ENCODE data around the gene P2RY4.
A peak's percentile ranks its signal among the peaks of the same experiment; 100 is the strongest.
"Not testable (repeated sequence)": the region's sequence is repeated elsewhere in the genome, so short reads cannot be mapped to it uniquely, and the experiment has no call there.

Gene P2RY4

DNA sequence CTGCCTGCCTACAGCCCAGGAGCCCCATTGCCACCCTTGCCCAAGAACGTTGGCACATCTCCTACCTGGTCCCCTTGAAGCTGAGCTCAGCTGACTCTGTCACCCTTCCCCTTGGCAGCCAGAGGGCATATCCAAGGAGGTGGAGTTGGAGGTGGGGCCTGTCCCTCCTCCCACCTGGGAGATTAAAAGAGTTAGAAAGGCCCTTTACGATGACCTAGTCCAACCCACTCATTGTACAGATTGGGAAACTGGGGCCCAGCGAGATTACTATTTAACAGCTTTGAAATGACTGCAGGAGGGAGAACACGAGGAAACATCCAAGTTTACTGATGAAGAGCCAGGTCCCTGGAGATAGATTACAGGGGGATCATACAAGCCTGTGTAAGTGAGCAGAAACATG, at the start of gene P2RY4:
TSS of gene P2RY4 (minus strand) at position 101 of the 400 bp plus-strand sequence. CDS start 580 bp downstream, outside the sequence.
- in situ Hi-C loops (cut with MboI; ENCODE audit: low sequenced_read_pairs), result no loop called here
- no peaks in the 10 kb centered on the region for H3K9me3 ChIP-seq
- no peaks in the 10 kb centered on the region for H3K4me1 ChIP-seq
- H3K27me3 ChIP-seq (ENCODE audit: low read depth), result peaks cover 3% of the 10 kb centered on the region; the same call in 1 of the 2 replicates
- DNase-seq (ENCODE audit: low spot score in 2 of 2), result no peak
- H3K4me3 ChIP-seq, result no peak within 1 kb of the TSS
- no peaks in the 10 kb centered on the region for H3K36me3 ChIP-seq (replicated peaks)

DNA sequence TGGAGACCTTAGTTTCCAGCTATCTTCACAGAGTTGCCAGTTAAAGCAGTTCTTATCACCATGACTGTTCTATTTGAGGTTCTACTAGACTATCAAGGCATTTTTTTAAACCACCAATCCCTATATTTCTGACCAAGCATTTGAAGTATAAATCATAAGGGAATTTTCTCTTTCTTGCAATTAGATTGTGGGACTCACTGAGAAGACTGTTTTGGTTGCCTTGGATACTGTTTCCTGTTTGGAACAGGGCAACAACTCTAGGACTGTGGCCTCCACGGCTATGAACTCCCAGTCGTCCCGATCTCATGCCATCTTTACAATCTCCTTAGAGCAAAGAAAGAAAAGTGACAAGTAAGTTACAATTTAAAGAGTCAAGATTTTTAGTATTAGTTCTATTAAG, 41.7 kb upstream of the P2RY4 start:
- H3K9me3 ChIP-seq, result no peaks in the 10 kb centered on the region
- no peak for DNase-seq (ENCODE audit: low spot score in 2 of 2)
- H3K36me3 ChIP-seq (replicated peaks), result peaks cover 82% of the 10 kb centered on the region
- no peak overlapping the region for H3K4me3 ChIP-seq
- no peaks in the 10 kb centered on the region for H3K27me3 ChIP-seq (ENCODE audit: low read depth)
- in situ Hi-C loops (cut with MboI; ENCODE audit: low sequenced_read_pairs), result no loop called here
- peaks cover 8% of the 10 kb centered on the region for H3K4me1 ChIP-seq

DNA sequence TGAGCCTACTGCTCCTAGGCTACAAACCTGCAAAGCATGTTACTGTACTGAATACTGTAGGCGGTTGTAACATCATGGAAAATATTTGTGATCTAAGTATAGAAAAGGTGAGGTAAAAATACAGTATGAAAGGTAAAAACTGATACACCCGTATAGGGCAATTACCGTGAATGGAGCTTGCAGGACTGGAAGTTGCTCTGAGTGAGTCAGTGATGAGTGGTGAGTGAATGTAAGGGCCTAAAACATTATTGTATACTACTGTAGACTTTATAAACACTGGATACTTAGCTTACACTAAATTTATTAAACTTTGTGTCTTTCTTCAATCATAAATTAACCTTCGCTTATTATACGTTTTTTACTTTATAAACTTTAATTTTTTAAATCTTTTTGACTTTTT, 33.6 kb upstream of the P2RY4 start:
- in situ Hi-C loops (cut with MboI; ENCODE audit: low sequenced_read_pairs), result no loop called here
- H3K36me3 ChIP-seq (replicated peaks), result peaks cover 46% of the 10 kb centered on the region

DNA sequence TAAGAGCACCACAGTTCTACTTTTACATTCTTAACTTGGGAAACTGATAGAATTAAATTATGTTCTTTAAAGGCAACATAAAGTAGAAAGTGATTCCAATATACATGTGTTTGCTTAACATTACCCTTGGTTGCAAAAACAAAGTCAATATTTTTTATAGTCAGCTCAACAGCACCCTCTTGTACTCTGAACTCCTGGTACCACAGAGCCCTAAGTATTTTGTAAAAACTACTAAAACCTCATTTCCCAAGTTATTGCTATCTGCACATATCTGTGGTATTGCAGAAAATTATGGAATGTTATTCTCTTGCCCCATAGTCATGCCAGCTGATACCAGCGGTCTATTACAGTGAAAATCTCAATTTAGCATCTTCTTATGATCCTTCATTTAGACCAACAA, 32.8 kb upstream of the P2RY4 start:
- H3K27me3 ChIP-seq (ENCODE audit: low read depth), result no peaks in the 10 kb centered on the region
- H3K4me1 ChIP-seq, result peaks cover 13% of the 10 kb centered on the region
- H3K4me3 ChIP-seq, result no peak overlapping the region
- no peak for DNase-seq (ENCODE audit: low spot score in 2 of 2)
- in situ Hi-C loops (cut with MboI; ENCODE audit: low sequenced_read_pairs), result no loop called here
- no peaks in the 10 kb centered on the region for H3K9me3 ChIP-seq
- peaks cover 45% of the 10 kb centered on the region for H3K36me3 ChIP-seq (replicated peaks)

More for the DNA sequence above, 33.6 kb upstream of the P2RY4 start:
- no peaks in the 10 kb centered on the region for H3K9me3 ChIP-seq
- peaks cover 13% of the 10 kb centered on the region for H3K4me1 ChIP-seq
- no peak overlapping the region for H3K4me3 ChIP-seq
- H3K27me3 ChIP-seq (ENCODE audit: low read depth), result no peaks in the 10 kb centered on the region
- no peak for DNase-seq (ENCODE audit: low spot score in 2 of 2)

DNA sequence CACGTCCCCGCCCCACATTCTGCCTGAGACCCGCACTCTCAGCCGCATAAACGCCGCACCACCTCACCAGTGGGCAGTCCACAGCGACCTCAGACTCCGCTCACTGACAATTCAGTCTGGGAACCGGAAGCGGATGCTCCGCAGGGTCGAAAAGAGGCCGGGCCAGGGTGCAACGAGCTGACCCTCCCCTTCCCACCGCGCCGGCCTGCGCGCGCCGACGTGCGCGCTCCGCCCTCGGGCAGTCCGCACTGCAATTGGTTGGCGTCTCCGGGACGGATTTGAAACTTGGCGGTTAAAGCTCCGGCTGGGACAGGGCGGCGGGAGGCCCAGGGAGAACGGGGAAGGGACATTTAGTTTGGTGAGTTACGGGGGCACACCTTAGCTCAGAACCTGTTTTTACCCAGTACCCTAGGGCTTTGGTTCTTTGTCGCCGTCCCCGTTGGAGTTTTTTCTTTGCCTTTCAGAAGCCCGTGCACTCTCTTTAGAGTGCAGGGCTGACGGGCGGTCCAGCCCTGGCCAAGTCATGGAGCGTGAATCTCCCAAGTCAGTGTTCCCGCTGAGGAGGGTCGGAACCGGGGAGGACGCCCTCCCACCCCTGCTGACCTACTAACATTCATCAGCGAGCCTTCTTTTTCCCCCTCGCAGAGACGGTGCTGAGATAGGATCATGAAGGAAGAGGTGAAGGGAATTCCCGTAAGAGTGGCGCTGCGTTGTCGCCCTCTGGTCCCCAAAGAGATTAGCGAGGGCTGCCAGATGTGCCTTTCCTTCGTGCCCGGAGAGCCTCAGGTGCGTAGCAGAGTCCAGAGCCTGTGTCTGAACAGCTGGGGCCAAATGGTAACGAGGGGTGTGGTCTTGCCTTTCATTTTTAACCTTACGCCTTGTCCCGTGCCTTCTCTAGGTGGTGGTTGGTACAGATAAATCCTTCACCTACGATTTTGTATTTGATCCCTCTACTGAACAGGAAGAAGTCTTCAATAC, 30.1 kb upstream of the P2RY4 start, which contains the start of the genes KIF4A and PDZD11:
TSS of gene KIF4A (plus strand) at position 312 of the 978 bp plus-strand sequence. CDS start at position 667, 355 bp downstream.
TSS of gene PDZD11 (minus strand) at position 135 of the 978 bp plus-strand sequence. CDS start 586 bp downstream, outside the sequence.
- peaks cover 48% of the 10 kb centered on the region for H3K36me3 ChIP-seq (replicated peaks)
- DNase-seq (ENCODE audit: low spot score in 2 of 2), result peak; percentile 91 to 94
- H3K4me1 ChIP-seq, result peaks cover 13% of the 10 kb centered on the region
- H3K9me3 ChIP-seq, result no peaks in the 10 kb centered on the region
- H3K4me3 ChIP-seq, result peak within 1 kb of the TSS; percentile 84
- no peaks in the 10 kb centered on the region for H3K27me3 ChIP-seq (ENCODE audit: low read depth)
- in situ Hi-C loops (cut with MboI; ENCODE audit: low sequenced_read_pairs), result no loop called here

DNA sequence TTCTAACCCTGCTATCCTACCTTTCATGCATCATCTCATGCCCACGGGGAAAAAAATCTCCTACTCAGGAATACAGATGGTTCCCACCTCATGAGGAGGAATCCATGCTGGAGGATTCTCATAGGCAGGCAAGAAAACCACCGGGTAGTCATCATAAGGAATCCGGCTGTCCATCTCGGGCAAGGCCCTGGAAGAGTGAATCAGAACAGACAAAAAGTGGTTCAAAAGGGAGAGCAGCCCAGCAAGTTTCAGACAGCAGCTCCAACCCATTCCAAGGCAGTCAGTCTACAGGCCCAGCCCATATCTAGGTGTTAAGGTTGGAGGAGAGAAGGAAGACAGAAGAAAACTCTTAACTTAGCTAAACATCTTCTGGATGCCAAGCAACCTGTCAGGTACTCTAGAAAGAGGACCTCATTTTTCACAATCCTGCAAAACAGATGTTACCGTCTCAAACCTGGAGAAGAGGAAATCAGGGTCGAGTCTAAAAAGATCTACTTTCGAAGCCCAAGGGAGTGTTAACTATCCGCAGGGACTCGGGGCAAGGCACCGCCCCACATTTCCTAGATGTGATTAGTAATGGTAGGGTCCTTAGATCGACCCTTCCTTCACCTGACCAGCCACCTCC, 29.3 kb upstream of the P2RY4 start:
- Histone ChIP-seq H3K36me3 (replicated peaks) (peaks cover 48% of the 10 kb centered on the region), H3K4me3 (peak overlapping the region; percentile 84), H3K27me3 (ENCODE audit: low read depth) (no peaks in the 10 kb centered on the region), H3K9me3 (no peaks in the 10 kb centered on the region), H3K4me1 (peaks cover 13% of the 10 kb centered on the region)
- no peak for DNase-seq (ENCODE audit: low spot score in 2 of 2)
- in situ Hi-C loops (cut with MboI; ENCODE audit: low sequenced_read_pairs), result no loop called here

DNA sequence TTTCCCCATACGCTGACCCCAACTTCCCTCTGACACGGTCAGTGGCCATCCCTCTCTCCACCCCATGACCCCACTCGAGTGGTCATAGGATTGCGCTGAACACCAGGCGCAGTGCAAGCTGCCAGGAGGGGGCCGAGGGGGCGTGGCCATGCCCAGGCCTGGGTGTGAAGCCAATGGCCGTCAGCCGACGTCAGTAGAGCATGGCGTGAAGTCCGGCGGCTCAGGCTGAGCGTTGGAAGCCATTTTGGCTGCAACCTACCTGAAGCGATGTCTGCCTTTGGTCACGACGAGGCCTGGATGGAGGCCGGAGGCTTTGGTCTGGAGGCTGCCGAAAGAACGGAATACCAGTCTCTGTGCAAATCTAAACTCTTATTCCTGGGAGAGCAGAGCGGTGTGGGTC, 21.9 kb upstream of the P2RY4 start, which contains the start of gene RAB41:
TSS of gene RAB41 (plus strand) at position 222 of the 400 bp plus-strand sequence. CDS start at position 268, 46 bp downstream.
- in situ Hi-C loops (cut with MboI; ENCODE audit: low sequenced_read_pairs), result no loop called here
- Histone ChIP-seq H3K9me3 (no peaks in the 10 kb centered on the region), H3K27me3 (ENCODE audit: low read depth) (no peaks in the 10 kb centered on the region), H3K36me3 (replicated peaks) (peaks cover 24% of the 10 kb centered on the region), H3K4me3 (no peak within 1 kb of the TSS), H3K4me1 (no peaks in the 10 kb centered on the region)
- no peak for DNase-seq (ENCODE audit: low spot score in 2 of 2)

DNA sequence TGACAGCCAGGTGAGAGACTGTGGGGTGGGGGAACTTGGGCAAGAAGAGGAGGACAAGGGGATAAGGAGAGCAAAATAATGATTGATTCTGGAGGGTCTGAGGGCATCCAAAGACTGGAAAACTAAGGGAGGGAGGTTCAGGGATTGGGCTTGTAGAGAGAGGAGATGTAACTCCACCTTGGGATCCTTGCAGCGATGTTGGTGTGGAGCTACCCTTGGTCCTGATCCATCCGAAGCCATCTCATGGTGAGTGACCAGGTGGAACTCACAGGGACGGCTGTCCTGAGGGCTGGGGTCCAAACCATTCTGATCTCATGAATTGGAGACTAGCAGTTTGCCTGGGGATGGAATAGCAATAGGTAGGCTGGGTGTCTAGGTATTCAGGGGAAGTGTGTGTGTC, 20.6 kb upstream of the P2RY4 start:
- H3K4me1 ChIP-seq, result no peaks in the 10 kb centered on the region
- no peaks in the 10 kb centered on the region for H3K9me3 ChIP-seq
- in situ Hi-C loops (cut with MboI; ENCODE audit: low sequenced_read_pairs), result no loop called here
- DNase-seq (ENCODE audit: low spot score in 2 of 2), result no peak
- H3K27me3 ChIP-seq (ENCODE audit: low read depth), result no peaks in the 10 kb centered on the region
- no peak overlapping the region for H3K4me3 ChIP-seq
- H3K36me3 ChIP-seq (replicated peaks), result peaks cover 13% of the 10 kb centered on the region

DNA sequence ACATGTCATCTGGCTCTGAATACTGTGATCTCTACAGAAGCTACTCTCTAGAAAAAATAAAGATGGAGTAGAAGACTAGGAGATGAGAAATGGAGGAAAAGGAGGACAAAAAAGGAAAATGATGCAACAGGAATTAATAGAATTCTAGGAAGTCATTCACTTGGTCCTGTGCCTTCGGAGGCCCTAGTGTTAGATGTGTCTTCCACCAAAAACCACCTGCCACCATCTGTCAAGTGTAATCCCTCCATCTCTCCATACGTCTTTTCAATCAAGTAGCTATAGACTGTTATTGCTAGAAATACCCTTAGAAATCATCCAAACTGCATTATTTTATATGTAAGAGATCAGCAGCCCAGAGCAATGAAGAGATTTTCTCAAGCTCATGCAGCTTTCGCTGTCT, 19.1 kb upstream of the P2RY4 start:
- Histone ChIP-seq H3K9me3 (no peaks in the 10 kb centered on the region), H3K4me3 (no peak overlapping the region), H3K27me3 (ENCODE audit: low read depth) (no peaks in the 10 kb centered on the region), H3K4me1 (peaks cover 10% of the 10 kb centered on the region), H3K36me3 (replicated peaks) (no peaks in the 10 kb centered on the region)
- in situ Hi-C loops (cut with MboI; ENCODE audit: low sequenced_read_pairs), result no loop called here
- DNase-seq (ENCODE audit: low spot score in 2 of 2), result no peak

DNA sequence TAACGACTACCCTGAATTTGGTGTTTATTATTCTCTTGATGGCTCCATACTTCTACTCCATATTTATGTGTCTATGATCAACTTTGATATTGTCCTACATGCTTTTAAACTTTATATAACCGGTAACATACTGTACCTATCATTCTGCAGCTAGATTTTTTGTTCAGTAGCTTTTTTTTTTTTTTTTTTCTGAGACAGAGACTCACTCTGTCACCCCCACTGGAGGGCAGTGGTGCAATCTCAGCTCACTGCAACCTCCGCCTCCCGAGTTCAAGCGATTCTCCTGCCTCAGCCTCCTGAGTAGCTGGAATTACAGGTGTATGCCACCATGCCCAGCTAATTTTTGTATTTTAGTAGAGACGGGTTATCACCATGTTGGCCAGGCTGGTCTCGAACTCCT, 14.0 kb upstream of the P2RY4 start:
- DNase-seq (ENCODE audit: low spot score in 2 of 2); H3K9me3 ChIP-seq; H3K4me3 ChIP-seq; H3K36me3 ChIP-seq (replicated peaks); in situ Hi-C loops (cut with MboI; ENCODE audit: low sequenced_read_pairs); H3K4me1 ChIP-seq; H3K27me3 ChIP-seq (ENCODE audit: low read depth): not testable (repeated sequence)

DNA sequence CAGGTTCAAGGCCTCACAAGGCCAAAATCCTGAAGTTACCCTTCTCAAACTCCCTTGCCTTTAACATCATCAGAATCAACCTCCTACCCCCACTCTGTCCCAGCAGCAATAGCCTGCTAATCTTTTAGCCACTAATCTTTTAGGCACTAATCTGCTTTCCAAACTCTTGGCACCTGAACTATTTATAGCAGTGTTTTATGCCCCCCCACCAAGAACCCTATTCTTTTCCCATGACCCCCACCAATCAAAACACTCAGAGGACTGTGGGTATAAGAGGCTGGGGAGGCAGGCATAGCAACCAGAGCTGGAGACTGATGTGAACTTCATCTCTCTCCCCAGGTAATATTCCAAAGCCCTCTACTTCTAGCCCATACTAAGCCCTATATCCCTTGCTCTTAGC, 8.0 kb upstream of the P2RY4 start, which contains the start of gene ARR3:
TSS of gene ARR3 (plus strand) at position 301 of the 400 bp plus-strand sequence. CDS start 1,052 bp downstream, outside the sequence.
- H3K4me1 ChIP-seq, result no peaks in the 10 kb centered on the region
- no peaks in the 10 kb centered on the region for H3K9me3 ChIP-seq
- H3K36me3 ChIP-seq (replicated peaks), result no peaks in the 10 kb centered on the region
- peaks cover 3% of the 10 kb centered on the region; the same call in 1 of the 2 replicates for H3K27me3 ChIP-seq (ENCODE audit: low read depth)
- H3K4me3 ChIP-seq, result no peak within 1 kb of the TSS
- no peak for DNase-seq (ENCODE audit: low spot score in 2 of 2)
- in situ Hi-C loops (cut with MboI; ENCODE audit: low sequenced_read_pairs), result no loop called here

DNA sequence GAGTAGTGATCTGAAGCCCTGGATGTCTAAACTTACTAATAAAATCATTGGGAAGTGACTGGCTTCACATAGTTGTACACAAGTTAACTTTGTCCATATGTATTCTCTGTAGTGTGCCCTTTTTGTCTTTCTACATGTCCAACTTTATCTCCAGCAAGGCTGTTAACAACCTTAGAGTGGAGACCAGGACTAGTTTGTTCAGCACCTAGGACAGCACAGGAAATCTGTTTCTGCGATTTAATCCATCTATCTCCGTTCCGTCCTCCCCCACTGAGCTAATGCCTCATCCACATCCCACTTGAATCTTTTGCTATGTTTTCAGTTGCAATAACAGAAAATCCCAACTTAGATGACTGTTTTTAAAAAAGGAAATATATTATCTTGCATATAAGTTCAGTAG, 4.8 kb upstream of the P2RY4 start:
- no peaks in the 10 kb centered on the region for H3K9me3 ChIP-seq
- DNase-seq (ENCODE audit: low spot score in 2 of 2), result no peak
- in situ Hi-C loops (cut with MboI; ENCODE audit: low sequenced_read_pairs), result no loop called here
- no peaks in the 10 kb centered on the region for H3K4me1 ChIP-seq
- peaks cover 3% of the 10 kb centered on the region; the same call in 1 of the 2 replicates for H3K27me3 ChIP-seq (ENCODE audit: low read depth)
- no peaks in the 10 kb centered on the region for H3K36me3 ChIP-seq (replicated peaks)
- no peak overlapping the region for H3K4me3 ChIP-seq

DNA sequence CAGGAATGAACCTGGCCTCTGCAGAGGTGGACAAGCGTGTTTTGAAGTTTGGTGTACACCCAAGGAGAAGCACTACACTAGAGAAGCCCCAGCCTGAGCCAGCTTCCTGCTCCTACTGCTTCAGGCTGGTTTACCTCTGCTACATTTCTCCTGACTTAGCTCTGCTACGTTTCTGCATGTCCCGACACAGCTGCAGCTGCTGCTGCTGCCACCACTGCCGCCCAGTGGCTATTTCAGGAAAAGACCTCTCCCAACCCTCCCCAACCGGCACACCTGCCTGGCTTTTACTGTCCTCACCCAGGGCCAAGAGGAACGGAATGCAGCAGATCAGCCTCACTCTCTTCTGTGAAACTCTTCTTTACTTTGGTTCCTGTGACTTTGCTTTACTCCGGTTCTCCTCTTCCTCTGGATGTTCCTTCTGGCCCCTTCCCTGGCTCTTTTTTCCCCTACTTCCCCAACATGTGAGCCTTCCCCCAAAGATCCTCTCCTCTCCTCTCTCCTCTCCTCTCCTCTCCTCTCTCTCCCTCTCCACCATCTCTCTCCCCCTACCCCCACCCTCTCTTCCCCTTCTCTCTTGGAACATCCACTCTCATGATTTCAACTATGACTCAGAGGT, 3.1 kb upstream of the P2RY4 start:
- Histone ChIP-seq H3K4me1 (no peaks in the 10 kb centered on the region), H3K27me3 (ENCODE audit: low read depth) (peaks cover 3% of the 10 kb centered on the region; the same call in 1 of the 2 replicates), H3K36me3 (replicated peaks) (no peaks in the 10 kb centered on the region), H3K4me3 (no peak overlapping the region), H3K9me3 (no peaks in the 10 kb centered on the region)
- peak; percentile 56 to 83 for DNase-seq (ENCODE audit: low spot score in 2 of 2)
- in situ Hi-C loops (cut with MboI; ENCODE audit: low sequenced_read_pairs), result no loop called here

Data from HAP-1 (cell line).